HCT116 (cell line): ENCODE measurements around the gene ACTR8. TPM values are rescaled to one million over a fixed set of nuclear protein-coding genes. Genes with fewer than 3 reads are reported as not detected.
"Not testable (repeated sequence)": the region's sequence is repeated elsewhere in the genome, so short reads cannot be mapped to it uniquely, and the experiment has no call there.

Source experiments
- ATAC-seq: fragments of 200-7000 bp; cut with Tn5 transposase; 2 replicates; pipeline ENCODE4 v1.9.1; 2020; ENCODE audit warnings: mild to moderate bottlenecking, moderate library complexity
- BruUV-seq: library from RNA; stranded (reverse); fragments of 400-500 nt; replicated peaks from 2 replicates; lab custom pipeline; 2021; lab: Mats Ljungman, UMichigan
- CTCF ChIA-PET: fragments of 300-600 bp; sonication (Branson Sonifier 250); formaldehyde crosslinking; loops from one replicate; lab custom pipeline; 2021; ENCODE audit warnings: antibody characterized with exemption; lab: Charles Lee
- POLR2A ChIA-PET: fragments of 300-600, 350-600 bp; sonication (Branson Sonifier 250); formaldehyde crosslinking; loops from one replicate; lab custom pipeline; 2021; ENCODE audit warnings: antibody characterized with exemption; lab: Charles Lee
- RAD21 ChIA-PET, 2 experiments: fragments of 300-600 bp; sonication (Branson Sonifier 250); formaldehyde crosslinking; loops; one replicate each; lab custom pipeline; 2023; ENCODE audit warnings: low total read pairs in 2 of 2; ENCODE audit not compliant: uncharacterized antibody in 2 of 2, unreplicated experiment in 2 of 2, low non-redundant PET in 1 of 2; lab: Charles Lee
- DNase-seq: peaks from one replicate; pipeline ENCODE4 v3.0.0-alpha.2; 2010; ENCODE audit warnings: low read depth, low spot score
- H2AFZ ChIP-seq: fragments of 200-600 bp; shearing (Covaris generic), sonication (generic); 2 replicates; pipeline ENCODE4 v1.6.1; 2017; ENCODE audit warnings: low read depth, mixed run types, mixed read lengths, antibody characterized with exemption, low read length; ENCODE audit not compliant: poor library complexity, severe bottlenecking
- H3K27ac ChIP-seq: 2 replicates; pipeline ENCODE4 v1.5.1; 2012; ENCODE audit warnings: low read depth, low read length
- H3K27me3 ChIP-seq: fragments of 200-600 bp; sonication (generic); 2 replicates; pipeline ENCODE4 v1.6.1; 2016; ENCODE audit warnings: mixed run types, low read length, mixed read lengths; ENCODE audit not compliant: insufficient read depth
- H3K36me3 ChIP-seq, 2 experiments: fragments of 200-500 bp in 1 of 2; fragments of 200-600 bp in 1 of 2; sonication (Bioruptor generic) in 1 of 2; sonication (generic) in 1 of 2; 2 replicates each; pipeline versions ENCODE4 v1.5.1 to v1.6.1; 2014 to 2016; ENCODE audit warnings: low read length in 2 of 2, inconsistent platforms in 1 of 2, mixed read lengths in 1 of 2, mixed run types in 1 of 2; ENCODE audit not compliant: insufficient read depth in 2 of 2, control insufficient read depth in 1 of 2
- H3K4me1 ChIP-seq, 2 experiments: fragments of 200-600 bp in 1 of 2; sonication (generic) in 1 of 2; 2 replicates each; pipeline versions ENCODE4 v1.5.1 to v1.6.1; 2012 to 2017; ENCODE audit warnings: low read length in 2 of 2, inconsistent platforms in 1 of 2, mild to moderate bottlenecking in 1 of 2, mixed read lengths in 1 of 2, mixed run types in 1 of 2, moderate library complexity in 1 of 2; ENCODE audit not compliant: insufficient read depth in 2 of 2, control insufficient read depth in 1 of 2
- H3K4me2 ChIP-seq: fragments of 200-600 bp; sonication (generic); 2 replicates; pipeline ENCODE4 v1.6.1; 2017; ENCODE audit warnings: mixed run types, low read length, mixed read lengths
- H3K4me3 ChIP-seq, 2 experiments: fragments of 200-600 bp in 1 of 2; sonication (generic) in 1 of 2; replicated peaks in 1 of 2; 2 replicates each; pipeline ENCODE4 v1.5.1; 2011 to 2016; ENCODE audit warnings: low read length in 2 of 2, control low read depth in 1 of 2, low read depth in 1 of 2, mild to moderate bottlenecking in 1 of 2, mixed read lengths in 1 of 2, mixed run types in 1 of 2
- H3K79me2 ChIP-seq: fragments of 200-600 bp; sonication (generic); 2 replicates; pipeline ENCODE4 v1.6.1; 2017; ENCODE audit warnings: mild to moderate bottlenecking, mixed run types, low read length, moderate library complexity, mixed read lengths; ENCODE audit not compliant: insufficient read depth
- H3K9ac ChIP-seq: fragments of 200-600 bp; sonication (generic); 2 replicates; pipeline ENCODE4 v1.6.1; 2016; ENCODE audit warnings: low read length, mixed read lengths
- H3K9me2 ChIP-seq: fragments of 200-600 bp; sonication (generic), shearing (Covaris generic); 2 replicates; pipeline ENCODE4 v1.6.1; 2017; ENCODE audit warnings: mixed run types, mild to moderate bottlenecking, moderate library complexity; ENCODE audit not compliant: insufficient read depth
- H3K9me3 ChIP-seq, 2 experiments: fragments of 200-500 bp in 1 of 2; fragments of 200-600 bp in 1 of 2; sonication (Bioruptor generic) in 1 of 2; sonication (generic) in 1 of 2; 2 replicates each; pipeline ENCODE4 v1.6.1; 2014 to 2017; ENCODE audit warnings: low read length in 2 of 2, mixed read lengths in 2 of 2, inconsistent platforms in 1 of 2, low read depth in 1 of 2, mild to moderate bottlenecking in 1 of 2, mixed run types in 1 of 2, moderate library complexity in 1 of 2; ENCODE audit not compliant: control insufficient read depth in 1 of 2, insufficient read depth in 1 of 2
- H4K20me1 ChIP-seq: fragments of 200-600 bp; sonication (generic), shearing (Covaris generic); 2 replicates; pipeline ENCODE4 v1.6.1; 2017; ENCODE audit warnings: mixed run types, mild to moderate bottlenecking, moderate library complexity; ENCODE audit not compliant: insufficient read depth
- ELF1 ChIP-seq: IDR thresholded peaks from 2 replicates; pipeline ENCODE4 v1.6.1; 2012; ENCODE audit warnings: low read depth, borderline replicate concordance
- JUND ChIP-seq: IDR thresholded peaks from 2 replicates; pipeline ENCODE4 v1.6.1; 2012
- RAD21 ChIP-seq: IDR thresholded peaks from 2 replicates; pipeline ENCODE4 v1.6.1; 2012; ENCODE audit warnings: low read depth, mild to moderate bottlenecking
- SRF ChIP-seq: IDR thresholded peaks from 2 replicates; pipeline ENCODE4 v1.6.1; 2012; ENCODE audit warnings: low read depth
- intact Hi-C: fragments of 100-400 bp; cut with micrococcal nuclease; formaldehyde crosslinking; loops from 2 replicates; pipeline ENCODE4 v1.10.0; 2022
- total RNA-seq: library from RNA; stranded (reverse); gene quantifications from one replicate; pipeline ENCODE4 v1.2.1, GENCODE V29; 2021; ENCODE audit not compliant: unreplicated experiment
- TF ChIP-seq, protein P1 (sequence below): IDR thresholded peaks from 2 replicates; pipeline ENCODE4 v1.6.1; 2012; ENCODE audit warnings: low read depth

Gene ACTR8
- total RNA-seq, 1 experiment from 2014 or later, result 25.5 TPM

DNA sequence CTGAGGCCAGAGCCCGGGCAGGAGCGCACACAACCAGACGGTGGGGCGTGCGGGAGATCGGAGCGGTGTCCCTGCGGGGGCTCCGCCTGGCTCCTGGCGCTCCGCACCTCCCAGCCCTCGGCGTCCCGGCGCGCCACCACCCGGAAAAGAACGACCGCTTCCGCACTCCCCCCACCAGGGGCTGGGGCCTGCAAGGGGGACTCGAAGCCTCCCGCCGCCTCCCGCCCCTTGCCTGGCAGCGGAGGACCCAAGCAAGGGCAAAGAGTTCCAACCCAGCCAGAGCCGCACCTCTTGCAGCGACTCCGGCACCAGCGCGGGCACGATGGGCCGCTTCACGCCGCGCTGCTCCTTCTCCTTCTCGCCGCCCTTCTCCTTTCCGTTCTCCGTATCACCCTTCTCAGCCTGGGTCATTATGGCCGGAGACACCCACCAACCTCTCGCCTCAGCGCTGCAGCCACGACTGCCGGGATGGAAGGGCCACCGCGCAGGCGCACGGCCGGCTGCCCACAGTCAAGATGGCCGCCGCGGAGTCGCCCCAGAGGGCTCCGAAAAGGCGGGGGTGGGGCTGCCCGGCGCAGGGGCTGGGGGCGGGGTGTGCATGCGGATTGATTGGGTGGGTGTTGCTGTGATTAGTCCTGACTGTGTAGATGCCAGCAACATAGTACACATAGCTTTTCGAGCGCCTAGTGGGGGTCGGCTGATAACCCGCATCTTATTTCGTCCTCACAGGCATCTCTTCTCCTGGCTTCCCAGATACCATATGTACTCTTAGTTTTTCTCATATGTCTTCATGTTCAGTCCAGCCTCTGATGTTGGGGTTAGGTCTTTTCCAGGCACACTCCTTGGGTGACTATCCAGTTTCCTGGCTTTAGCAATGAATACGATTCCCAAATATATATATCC is at the start of gene ACTR8 (continued):
- TF ChIP-seq JUND, result no peak
- TF ChIP-seq, protein P1, sequence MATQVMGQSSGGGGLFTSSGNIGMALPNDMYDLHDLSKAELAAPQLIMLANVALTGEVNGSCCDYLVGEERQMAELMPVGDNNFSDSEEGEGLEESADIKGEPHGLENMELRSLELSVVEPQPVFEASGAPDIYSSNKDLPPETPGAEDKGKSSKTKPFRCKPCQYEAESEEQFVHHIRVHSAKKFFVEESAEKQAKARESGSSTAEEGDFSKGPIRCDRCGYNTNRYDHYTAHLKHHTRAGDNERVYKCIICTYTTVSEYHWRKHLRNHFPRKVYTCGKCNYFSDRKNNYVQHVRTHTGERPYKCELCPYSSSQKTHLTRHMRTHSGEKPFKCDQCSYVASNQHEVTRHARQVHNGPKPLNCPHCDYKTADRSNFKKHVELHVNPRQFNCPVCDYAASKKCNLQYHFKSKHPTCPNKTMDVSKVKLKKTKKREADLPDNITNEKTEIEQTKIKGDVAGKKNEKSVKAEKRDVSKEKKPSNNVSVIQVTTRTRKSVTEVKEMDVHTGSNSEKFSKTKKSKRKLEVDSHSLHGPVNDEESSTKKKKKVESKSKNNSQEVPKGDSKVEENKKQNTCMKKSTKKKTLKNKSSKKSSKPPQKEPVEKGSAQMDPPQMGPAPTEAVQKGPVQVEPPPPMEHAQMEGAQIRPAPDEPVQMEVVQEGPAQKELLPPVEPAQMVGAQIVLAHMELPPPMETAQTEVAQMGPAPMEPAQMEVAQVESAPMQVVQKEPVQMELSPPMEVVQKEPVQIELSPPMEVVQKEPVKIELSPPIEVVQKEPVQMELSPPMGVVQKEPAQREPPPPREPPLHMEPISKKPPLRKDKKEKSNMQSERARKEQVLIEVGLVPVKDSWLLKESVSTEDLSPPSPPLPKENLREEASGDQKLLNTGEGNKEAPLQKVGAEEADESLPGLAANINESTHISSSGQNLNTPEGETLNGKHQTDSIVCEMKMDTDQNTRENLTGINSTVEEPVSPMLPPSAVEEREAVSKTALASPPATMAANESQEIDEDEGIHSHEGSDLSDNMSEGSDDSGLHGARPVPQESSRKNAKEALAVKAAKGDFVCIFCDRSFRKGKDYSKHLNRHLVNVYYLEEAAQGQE, result no peak
- TF ChIP-seq ELF1, result peak; percentile 53
- no peak; the same call in 1 of the 2 replicates for TF ChIP-seq RAD21
- 0 out of 2 replicates have a peak, but pooled peaks have one; percentile 21 for TF ChIP-seq SRF

DNA sequence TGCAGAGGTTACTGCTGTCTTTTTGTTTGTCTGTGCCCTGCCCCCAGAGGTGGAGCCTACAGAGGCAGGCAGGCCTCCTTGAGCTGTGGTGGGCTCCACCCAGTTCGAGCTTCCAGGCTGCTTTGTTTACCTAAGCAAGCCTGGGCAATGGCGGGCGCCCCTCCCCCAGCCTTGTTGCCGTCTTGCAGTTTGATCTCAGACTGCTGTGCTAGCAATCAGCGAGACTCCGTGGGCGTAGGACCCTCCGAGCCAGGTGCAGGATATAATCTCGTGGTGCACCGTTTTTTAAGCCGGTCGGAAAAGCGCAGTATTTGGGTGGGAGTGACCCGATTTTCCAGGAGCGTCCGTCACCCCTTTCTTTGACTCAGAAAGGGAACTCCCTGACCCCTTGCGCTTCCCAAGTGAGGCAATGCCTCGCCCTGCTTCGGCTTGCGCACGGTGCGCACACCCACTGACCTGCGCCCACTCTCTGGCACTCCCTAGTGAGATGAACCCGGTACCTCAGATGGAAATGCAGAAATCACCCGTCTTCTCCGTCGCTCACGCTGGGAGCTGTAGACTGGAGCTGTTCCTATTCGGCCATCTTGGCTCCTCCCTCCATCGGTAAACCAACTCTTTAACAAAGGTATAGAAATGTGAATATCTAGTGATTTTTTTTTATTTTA is 45.4 kb upstream of the ACTR8 start:
- H3K4me1 ChIP-seq, DNase-seq, H3K9me3 ChIP-seq, H2AFZ ChIP-seq, BruUV-seq, H3K9me2 ChIP-seq, H3K27me3 ChIP-seq, POLR2A ChIA-PET, H3K36me3 ChIP-seq, H4K20me1 ChIP-seq, H3K79me2 ChIP-seq, RAD21 ChIA-PET, intact Hi-C loops: not testable (repeated sequence)
- Histone ChIP-seq H3K9ac (peak overlapping the region; percentile 34), H3K4me3 (peak overlapping the region; percentile 42 to 45), H3K4me2 (peak overlapping the region; percentile 54), H3K27ac (peak overlapping the region; percentile 59)
- CTCF ChIA-PET, result interaction anchor here (1.2 kb wide), 1 partner anchor 9 kb away, joined by 4 read pairs; no protein-coding TSS in a partner anchor
- peak; percentile 49; the same call in 1 of the 2 replicates for ATAC-seq
